K562 (cell line): ENCODE data around the gene PBXIP1. TPM values are rescaled to one million over a fixed set of nuclear protein-coding genes. Genes with fewer than 3 reads are reported as not detected.

ENCODE experiments used
- ATAC-seq: fragments of 200-7000 bp; cut with Tn5 transposase; 3 replicates; pipeline ENCODE4 v1.9.1; 2020; ENCODE audit warnings: moderate library complexity
- BruUV-seq: library from RNA; stranded (reverse); fragments of 400-500 nt; replicated peaks from 2 replicates; lab custom pipeline; 2021; lab: Mats Ljungman, UMichigan
- CTCF ChIA-PET: fragments of 300-600 bp; formaldehyde crosslinking; extraction: SDS; loops from one replicate; lab custom pipeline; 2021; ENCODE audit warnings: low intra/inter-chr PET ratio; lab: Yijun Ruan, JAX
- POLR2A ChIA-PET: fragments of 300-600, 350-650 bp; sonication (Branson Sonifier 250); formaldehyde crosslinking; extraction: SDS; loops from one replicate; lab custom pipeline; 2021; ENCODE audit warnings: antibody characterized with exemption, inconsistent platforms; lab: Yijun Ruan, JAX
- DNase-seq, 4 experiments: peaks; one replicate each; pipeline versions ENCODE4 v3.0.0 to v3.0.0-alpha.2; 2011 to 2018; ENCODE audit warnings: low spot score in 3 of 4, mixed read lengths in 3 of 4; ENCODE audit errors: extremely low read depth in 1 of 4
- FAIRE-seq: peaks from 2 replicates; lab custom pipeline; 2011; peaks lifted over from hg19 to GRCh38; lab: Jason Lieb, UNC
- H2AFZ ChIP-seq: 2 replicates; pipeline ENCODE4 v1.6.0; 2011; ENCODE audit warnings: low read depth, low read length, control low read depth, inconsistent platforms
- H3K27ac ChIP-seq: fragments of 200-600 bp; 3 replicates; pipeline ENCODE4 v1.8.0; 2011; ENCODE audit warnings: low read depth, mild to moderate bottlenecking, control low read depth, inconsistent platforms, low read length, moderate library complexity, mixed read lengths; ENCODE audit errors: extremely low read depth
- H3K27me3 ChIP-seq, 2 experiments: fragments of 300-600 bp in 1 of 2; 2 replicates in 1 of 2; 3 replicates in 1 of 2; pipeline versions ENCODE4 v1.6.0 to v1.8.0; 2011; ENCODE audit warnings: inconsistent platforms in 2 of 2, low read length in 2 of 2, mild to moderate bottlenecking in 1 of 2, mixed read lengths in 1 of 2, moderate library complexity in 1 of 2; ENCODE audit not compliant: control insufficient read depth in 2 of 2, insufficient read depth in 2 of 2
- H3K36me3 ChIP-seq: fragments of 300-600 bp; 3 replicates; pipeline ENCODE4 v1.8.0; 2011; ENCODE audit warnings: mild to moderate bottlenecking, low read length, inconsistent platforms; ENCODE audit not compliant: control insufficient read depth, insufficient read depth
- H3K4me1 ChIP-seq, 2 experiments: fragments of 200-600 bp in 1 of 2; replicated peaks in 1 of 2; 2 replicates in 1 of 2; 3 replicates in 1 of 2; pipeline versions ENCODE4 v1.5.1 to v1.8.0; 2011; ENCODE audit warnings: inconsistent platforms in 2 of 2, low read length in 2 of 2, mild to moderate bottlenecking in 1 of 2, mixed read lengths in 1 of 2, moderate library complexity in 1 of 2; ENCODE audit not compliant: control insufficient read depth in 2 of 2, insufficient read depth in 2 of 2
- H3K4me2 ChIP-seq: 2 replicates; pipeline ENCODE4 v1.6.1; 2011; ENCODE audit warnings: low read length, control low read depth, inconsistent platforms, mixed read lengths; ENCODE audit not compliant: insufficient read depth
- H3K4me3 ChIP-seq: fragments of 200-600 bp; sonication (generic), shearing (Covaris generic); 2 replicates; pipeline ENCODE4 v1.5.1; 2016; ENCODE audit warnings: control low read depth, inconsistent platforms
- H3K79me2 ChIP-seq: fragments of 200-600 bp; 3 replicates; pipeline ENCODE4 v1.8.0; 2011; ENCODE audit warnings: low read length, inconsistent platforms; ENCODE audit not compliant: control insufficient read depth, insufficient read depth
- H3K9ac ChIP-seq, 2 experiments: 2 replicates each; pipeline versions ENCODE4 v1.6.0 to v1.6.1; 2011; ENCODE audit warnings: low read depth in 2 of 2, low read length in 2 of 2, control low read depth in 1 of 2, inconsistent platforms in 1 of 2, mild to moderate bottlenecking in 1 of 2, mixed read lengths in 1 of 2; ENCODE audit not compliant: insufficient read depth in 1 of 2
- H3K9me1 ChIP-seq: one replicate; pipeline ENCODE4 v1.6.0; 2011; ENCODE audit warnings: inconsistent platforms, mild to moderate bottlenecking, low read length, moderate library complexity; ENCODE audit not compliant: control insufficient read depth, insufficient read depth
- H3K9me3 ChIP-seq: replicated peaks from 2 replicates; pipeline ENCODE4 v1.5.1; 2011; ENCODE audit warnings: low read depth, low read length, inconsistent platforms; ENCODE audit not compliant: control insufficient read depth, insufficient read depth
- H4K20me1 ChIP-seq: replicated peaks from 2 replicates; pipeline ENCODE4 v1.6.1; 2011; ENCODE audit warnings: low read length, inconsistent platforms, mixed read lengths; ENCODE audit not compliant: control insufficient read depth, insufficient read depth
- CREM ChIP-seq: IDR thresholded peaks from 2 replicates; pipeline ENCODE4 v1.6.1; 2014; ENCODE audit warnings: antibody characterized with exemption, low read depth
- CTBP1 ChIP-seq: fragments of 450-650 bp; IDR thresholded peaks from 2 replicates; pipeline ENCODE4 v1.6.1; 2016; ENCODE audit warnings: borderline replicate concordance
- CXXC5 ChIP-seq: fragments of 250-450 bp; sonication (Bioruptor Pico); IDR thresholded peaks from 2 replicates; pipeline ENCODE4 v1.8.0; 2022; ENCODE audit warnings: inconsistent platforms, mild to moderate bottlenecking, moderate library complexity
- FOXJ2 ChIP-seq: fragments of 200-800 bp; sonication (Bioruptor generic); IDR thresholded peaks from 2 replicates; pipeline ENCODE4 v1.6.1; 2016; ENCODE audit warnings: missing genetic modification characterization, missing compliant biosample characterization
- HCFC1 ChIP-seq: IDR thresholded peaks from 2 replicates; pipeline ENCODE4 v1.6.1; 2012; ENCODE audit warnings: low read depth, low read length, improper control_type of control experiment
- ILK ChIP-seq: fragments of 450-650 bp; IDR thresholded peaks from 2 replicates; pipeline ENCODE4 v1.6.1; 2016; ENCODE audit warnings: missing genetic modification characterization, low read depth, mild to moderate bottlenecking, missing compliant biosample characterization, moderate library complexity, borderline replicate concordance
- KLF10 ChIP-seq: fragments of 250-450 bp; sonication (Bioruptor Pico); IDR thresholded peaks from 2 replicates; pipeline ENCODE4 v1.6.1; 2021; ENCODE audit warnings: matching md5 sums
- L3MBTL2 ChIP-seq: fragments of 450-650 bp; IDR thresholded peaks from 2 replicates; pipeline ENCODE4 v1.6.1; 2016; ENCODE audit warnings: mild to moderate bottlenecking, moderate library complexity
- LARP7 ChIP-seq: fragments of 450-650 bp; IDR thresholded peaks from 2 replicates; pipeline ENCODE4 v1.6.1; 2016
- NFE2 ChIP-seq: IDR thresholded peaks from 2 replicates; pipeline ENCODE4 v1.6.1; 2014; ENCODE audit warnings: antibody characterized with exemption, low read depth
- NR1H2 ChIP-seq: sonication (generic); formaldehyde crosslinking; IDR thresholded peaks from 2 replicates; pipeline ENCODE4 v1.4.0; 2020; ENCODE audit warnings: mild to moderate bottlenecking, missing genetic modification reagents
- POLR2H ChIP-seq: IDR thresholded peaks from 2 replicates; pipeline ENCODE4 v1.6.1; 2016; ENCODE audit warnings: missing genetic modification characterization, low read depth, mild to moderate bottlenecking, control low read depth, missing compliant biosample characterization, moderate library complexity
- SREBF1 ChIP-seq: fragments of 150-350 bp; IDR thresholded peaks from 2 replicates; pipeline ENCODE4 v1.6.1; 2014; ENCODE audit warnings: antibody characterized with exemption, low read depth, low read length, borderline replicate concordance
- TOE1 ChIP-seq, 2 experiments: fragments of 450-650 bp in 1 of 2; sonication (generic) in 1 of 2; formaldehyde crosslinking in 1 of 2; IDR thresholded peaks; 2 replicates each; pipeline versions ENCODE4 v1.7.1 to v1.8.0; 2016 to 2022; ENCODE audit warnings: borderline replicate concordance in 2 of 2, mild to moderate bottlenecking in 2 of 2, antibody characterized with exemption in 1 of 2, inconsistent platforms in 1 of 2, low read depth in 1 of 2, missing genetic modification reagents in 1 of 2, moderate library complexity in 1 of 2
- ZNF324 ChIP-seq: fragments of 250-450 bp; sonication (Bioruptor Pico); IDR thresholded peaks from 2 replicates; pipeline ENCODE4 v1.4.0; 2020; ENCODE audit warnings: mild to moderate bottlenecking
- WGBS: fragments of 100-300 bp; shearing (Covaris generic); methylation state at CpG from one replicate; pipeline ENCODE4 v1.1.6; 2016; ENCODE audit warnings: low coverage, mixed read lengths; ENCODE audit not compliant: insufficient coverage; ENCODE audit errors: missing lambda C conversion rate; 5-methylcytosine and 5-hydroxymethylcytosine counted together
- in situ Hi-C: fragments of 300-500 bp; cut with MboI; formaldehyde crosslinking; loops from 4 replicates; pipeline ENCODE4 v1.15.0; 2018; ENCODE audit warnings: inconsistent platforms, mixed read lengths
- intact Hi-C: fragments of 100-400 bp; cut with micrococcal nuclease; formaldehyde crosslinking; loops from 2 replicates; pipeline ENCODE4 v1.14.2; 2022
- polyA plus RNA-seq, 8 experiments: library from polyadenylated mRNA; depleted of rRNA in 4 of 8; stranded (reverse) in 5 of 8; unstranded in 3 of 8; fragments of >200 nt; fragmentation: Nextera tagmentation in 2 of 8; fragmentation: Illumina TruSeq in 1 of 8; extraction: Ambion mirVana in 2 of 8; extraction: Trizol in 1 of 8; gene quantifications; 2 replicates each; pipeline versions ENCODE4 v1.2.1 to v1.2.3, GENCODE V29; 2011 to 2014; ENCODE audit warnings: inconsistent platforms in 1 of 8, missing spikeins in 1 of 8
- total RNA-seq, 7 experiments: library from RNA; depleted of rRNA in 6 of 7; stranded (reverse); fragments of >200 nt in 6 of 7; fragmentation: Illumina TruSeq in 2 of 7; extraction: Trizol in 2 of 7; gene quantifications; 2 replicates each; pipeline versions ENCODE4 v1.2.1 to v1.2.3, GENCODE V29; 2011 to 2021; ENCODE audit warnings: low replicate concordance in 1 of 7
- TF ChIP-seq, protein P1 (sequence below), 3 experiments: fragments of 200-800 bp in 1 of 3; sonication (Bioruptor generic) in 1 of 3; sonication (generic) in 1 of 3; formaldehyde crosslinking in 1 of 3; IDR thresholded peaks; 2 replicates each; pipeline versions ENCODE4 v1.6.1 to v1.8.0; 2016 to 2022; ENCODE audit warnings: mild to moderate bottlenecking in 2 of 3, missing compliant biosample characterization in 2 of 3, missing genetic modification characterization in 2 of 3, missing genetic modification reagents in 1 of 3
- TF ChIP-seq, protein P2 (sequence below): fragments of 450-650 bp; IDR thresholded peaks from 2 replicates; pipeline ENCODE4 v1.6.1; 2018; ENCODE audit not compliant: partially characterized antibody

PBXIP1 gene
- total and polyA plus RNA-seq, 9 of the 15 experiments (the other 6 are each of a cell fraction or from before 2014, with no cell fraction given), result 0.13 to 8.3 (median 5.8) TPM

DNA sequence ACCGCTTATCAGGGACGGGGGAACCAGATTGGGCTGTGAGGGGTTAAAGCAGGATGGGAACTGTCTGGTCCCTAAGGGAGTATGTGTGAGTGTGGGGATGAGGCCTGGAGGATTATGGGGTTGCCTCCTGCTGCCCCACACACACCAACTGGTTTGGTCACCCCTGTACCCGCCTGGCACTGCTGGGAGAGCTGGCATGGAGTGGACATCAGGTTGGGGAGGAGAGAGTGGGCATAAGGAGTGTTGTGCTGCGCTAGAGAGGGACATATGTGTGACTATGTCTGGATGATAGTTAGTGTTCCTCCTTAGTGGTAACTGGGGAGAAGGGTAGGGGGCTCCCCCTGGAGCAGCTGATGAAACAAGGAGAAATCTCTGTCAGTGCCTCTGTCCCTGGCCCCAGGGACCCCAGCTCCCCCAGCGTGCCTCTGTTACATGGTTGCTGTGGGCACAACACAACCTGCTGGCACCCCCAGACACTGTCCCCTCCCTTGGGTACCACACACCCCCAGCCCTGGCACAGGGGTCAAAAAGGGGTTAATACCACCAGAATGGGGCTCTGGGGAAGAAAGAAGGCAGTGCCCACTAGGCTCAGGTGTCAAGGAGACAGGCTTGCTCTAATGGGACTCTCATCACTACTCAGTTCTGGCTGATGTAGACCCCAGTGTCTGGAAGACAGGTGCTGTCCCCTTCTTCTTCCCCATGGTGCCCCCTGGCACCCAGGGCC lies 48.6 kb upstream of the PBXIP1 start:
- peak overlapping the region; percentile 99 for H3K9ac ChIP-seq
- H3K27ac ChIP-seq, result peak overlapping the region; percentile 99
- peak overlapping the region; percentile 99 for H3K4me2 ChIP-seq
- no peak for ATAC-seq
- no peaks in the 10 kb centered on the region for H3K27me3 ChIP-seq
- POLR2A ChIA-PET, result interaction anchor here (0.7 to 1.5 kb wide), 8 partner anchors 8 to 138 kb away, joined by 3 to 8 read pairs (median 3); no protein-coding TSS in a partner anchor
- no peaks in the 10 kb centered on the region for H3K9me1 ChIP-seq
- CTCF ChIA-PET, result interaction anchor here (0.9 kb wide), 1 partner anchor 75 kb away, joined by 3 read pairs; no protein-coding TSS in a partner anchor
- TSS peak; percentile 38 for BruUV-seq
- H4K20me1 ChIP-seq, result peaks cover 3% of the 10 kb centered on the region; the same call in 1 of the 2 replicates
- no peak for DNase-seq
- peak overlapping the region; percentile 97 for H3K4me3 ChIP-seq
- peaks cover 39% of the 10 kb centered on the region; the same call in 2 of the 3 replicates for H3K36me3 ChIP-seq
- peaks cover 77% of the 10 kb centered on the region for H3K79me2 ChIP-seq
- peak overlapping the region; percentile 1; the same call in 1 of the 2 replicates for H2AFZ ChIP-seq
- intact Hi-C loops (loop anchor here (5.0 kb wide), 3 partner anchors 43 to 447 kb away; partner anchors contain the start of genes EFNA3 and UBE2Q1), in situ Hi-C loops (no loop called here)
- peaks cover 56 to 78% of the 10 kb centered on the region in 2 experiments for H3K4me1 ChIP-seq
- H3K9me3 ChIP-seq, result no peaks in the 10 kb centered on the region
- FAIRE-seq, result peak; percentile 65
- WGBS, result 10% methylated on average over 5 of the region's 5 CpGs
- TF ChIP-seq POLR2H (tag) (0 out of 2 replicates have a peak, but pooled peaks have one; percentile 17), CREM (no peak), CTBP1 (peak; percentile 40; the same call in 1 of the 2 replicates), SREBF1 (no peak), FOXJ2 (tag) (no peak), HCFC1 (no peak), ZNF324 (CRISPR knock-in tag) (no peak; the same call in 1 of the 2 replicates), LARP7 (no peak), CXXC5 (CRISPR knock-in tag) (0 out of 2 replicates have a peak, but pooled peaks have one; percentile 38), TOE1 (IDR thresholded peaks at IDR 0.05; ENCODE audit: borderline replicate concordance) (0 out of 2 replicates have a peak, but pooled peaks have one; percentile 38), TOE1 (CRISPR knock-in tag; IDR thresholded peaks at IDR 0.05; ENCODE audit: borderline replicate concordance, low read depth) (no peak), NR1H2 (CRISPR knock-in tag) (no peak), NFE2 (no peak), ILK (no peak), KLF10 (no peak), L3MBTL2 (no peak)
- TF ChIP-seq, protein P1, sequence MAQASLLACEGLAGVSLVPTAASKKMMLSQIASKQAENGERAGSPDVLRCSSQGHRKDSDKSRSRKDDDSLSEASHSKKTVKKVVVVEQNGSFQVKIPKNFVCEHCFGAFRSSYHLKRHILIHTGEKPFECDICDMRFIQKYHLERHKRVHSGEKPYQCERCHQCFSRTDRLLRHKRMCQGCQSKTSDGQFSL (CRISPR knock-in tag; IDR thresholded peaks at IDR 0.05), result no peak
- TF ChIP-seq, protein P1 (tag; IDR thresholded peaks at IDR 0.05), result no peak
- TF ChIP-seq, protein P2, sequence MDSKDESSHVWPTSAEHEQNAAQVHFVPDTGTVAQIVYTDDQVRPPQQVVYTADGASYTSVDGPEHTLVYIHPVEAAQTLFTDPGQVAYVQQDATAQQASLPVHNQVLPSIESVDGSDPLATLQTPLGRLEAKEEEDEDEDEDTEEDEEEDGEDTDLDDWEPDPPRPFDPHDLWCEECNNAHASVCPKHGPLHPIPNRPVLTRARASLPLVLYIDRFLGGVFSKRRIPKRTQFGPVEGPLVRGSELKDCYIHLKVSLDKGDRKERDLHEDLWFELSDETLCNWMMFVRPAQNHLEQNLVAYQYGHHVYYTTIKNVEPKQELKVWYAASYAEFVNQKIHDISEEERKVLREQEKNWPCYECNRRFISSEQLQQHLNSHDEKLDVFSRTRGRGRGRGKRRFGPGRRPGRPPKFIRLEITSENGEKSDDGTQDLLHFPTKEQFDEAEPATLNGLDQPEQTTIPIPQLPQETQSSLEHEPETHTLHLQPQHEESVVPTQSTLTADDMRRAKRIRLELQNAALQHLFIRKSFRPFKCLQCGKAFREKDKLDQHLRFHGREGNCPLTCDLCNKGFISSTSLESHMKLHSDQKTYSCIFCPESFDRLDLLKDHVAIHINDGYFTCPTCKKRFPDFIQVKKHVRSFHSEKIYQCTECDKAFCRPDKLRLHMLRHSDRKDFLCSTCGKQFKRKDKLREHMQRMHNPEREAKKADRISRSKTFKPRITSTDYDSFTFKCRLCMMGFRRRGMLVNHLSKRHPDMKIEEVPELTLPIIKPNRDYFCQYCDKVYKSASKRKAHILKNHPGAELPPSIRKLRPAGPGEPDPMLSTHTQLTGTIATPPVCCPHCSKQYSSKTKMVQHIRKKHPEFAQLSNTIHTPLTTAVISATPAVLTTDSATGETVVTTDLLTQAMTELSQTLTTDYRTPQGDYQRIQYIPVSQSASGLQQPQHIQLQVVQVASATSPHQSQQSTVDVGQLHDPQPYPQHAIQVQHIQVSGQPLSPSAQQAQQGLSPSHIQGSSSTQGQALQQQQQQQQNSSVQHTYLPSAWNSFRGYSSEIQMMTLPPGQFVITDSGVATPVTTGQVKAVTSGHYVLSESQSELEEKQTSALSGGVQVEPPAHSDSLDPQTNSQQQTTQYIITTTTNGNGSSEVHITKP, result no peak
